Adipocyte (in vitro differentiated cells): ENCODE measurements around the gene ACSL5.

ENCODE experiments used
- DNase-seq: peaks from one replicate; pipeline ENCODE4 v3.0.0-alpha.2; 2015; ENCODE audit warnings: low read depth
- H3K27me3 ChIP-seq: replicated peaks from 2 replicates; pipeline ENCODE4 v1.7.0; 2013; ENCODE audit warnings: mild to moderate bottlenecking, low read length, moderate library complexity; ENCODE audit not compliant: control insufficient read depth, insufficient read depth
- H3K36me3 ChIP-seq: 2 replicates; pipeline ENCODE4 v1.7.0; 2013; ENCODE audit warnings: low read length, mild to moderate bottlenecking, moderate library complexity; ENCODE audit not compliant: control insufficient read depth, insufficient read depth, severe bottlenecking
- H3K4me1 ChIP-seq: 2 replicates; pipeline ENCODE4 v1.7.0; 2013; ENCODE audit warnings: mild to moderate bottlenecking, low read length, moderate library complexity; ENCODE audit not compliant: control insufficient read depth, insufficient read depth
- H3K4me3 ChIP-seq: 2 replicates; pipeline ENCODE4 v1.7.0; 2013; ENCODE audit warnings: mild to moderate bottlenecking, low read length, moderate library complexity
- H3K9ac ChIP-seq: 2 replicates; pipeline ENCODE4 v1.7.0; 2013; ENCODE audit warnings: mild to moderate bottlenecking, low read length, moderate library complexity
- H3K9me3 ChIP-seq: 2 replicates; pipeline ENCODE4 v1.7.0; 2013; ENCODE audit warnings: mild to moderate bottlenecking, low read length, moderate library complexity; ENCODE audit not compliant: control insufficient read depth

Gene ACSL5

GRCh38 chr10:112340601-112341000 is 33.3 kb upstream of the ACSL5 start:
- DNase-seq = no peak
- H3K4me3 ChIP-seq = no peak overlapping the region
- no peak overlapping the region for H3K9ac ChIP-seq
- no peaks in the 10 kb centered on the region for H3K27me3 ChIP-seq
- no peaks in the 10 kb centered on the region for H3K36me3 ChIP-seq
- no peaks in the 10 kb centered on the region for H3K9me3 ChIP-seq
- H3K4me1 ChIP-seq = no peaks in the 10 kb centered on the region

- Histone ChIP-seq H3K9ac (no peak overlapping the region), H3K27me3 (peaks cover 5% of the 10 kb centered on the region), H3K4me1 (no peaks in the 10 kb centered on the region), H3K9me3 (no peaks in the 10 kb centered on the region), H3K4me3 (no peak overlapping the region), H3K36me3 (no peaks in the 10 kb centered on the region)
- no peak for DNase-seq
Observed at GRCh38 chr10:112343056-112343806, 30.7 kb upstream of the ACSL5 start.

GRCh38 chr10:112344261-112344660 is 29.7 kb upstream of the ACSL5 start:
- no peaks in the 10 kb centered on the region for H3K9me3 ChIP-seq
- H3K4me1 ChIP-seq = no peaks in the 10 kb centered on the region
- no peak overlapping the region for H3K4me3 ChIP-seq
- H3K36me3 ChIP-seq = no peaks in the 10 kb centered on the region
- DNase-seq = no peak
- H3K9ac ChIP-seq = no peak overlapping the region
- peaks cover 5% of the 10 kb centered on the region for H3K27me3 ChIP-seq

- no peaks in the 10 kb centered on the region for H3K9me3 ChIP-seq
- H3K4me3 ChIP-seq = no peak overlapping the region
- peaks cover 5% of the 10 kb centered on the region for H3K27me3 ChIP-seq
- H3K9ac ChIP-seq = no peak overlapping the region
- DNase-seq = no peak
- no peaks in the 10 kb centered on the region for H3K36me3 ChIP-seq
- H3K4me1 ChIP-seq = no peaks in the 10 kb centered on the region
Observed at GRCh38 chr10:112345202-112345601, 28.7 kb upstream of the ACSL5 start.

- H3K4me1 ChIP-seq = no peaks in the 10 kb centered on the region
- peaks cover 5% of the 10 kb centered on the region for H3K27me3 ChIP-seq
- no peaks in the 10 kb centered on the region for H3K9me3 ChIP-seq
- no peak for DNase-seq
- no peak overlapping the region for H3K9ac ChIP-seq
- no peak overlapping the region for H3K4me3 ChIP-seq
- no peaks in the 10 kb centered on the region for H3K36me3 ChIP-seq
Observed at GRCh38 chr10:112345743-112346142, 28.2 kb upstream of the ACSL5 start.

GRCh38 chr10:112346774-112347173 is 27.1 kb upstream of the ACSL5 start:
- H3K9ac ChIP-seq = no peak overlapping the region
- H3K36me3 ChIP-seq = no peaks in the 10 kb centered on the region
- DNase-seq = no peak
- no peak overlapping the region for H3K4me3 ChIP-seq
- no peaks in the 10 kb centered on the region for H3K9me3 ChIP-seq
- H3K4me1 ChIP-seq = no peaks in the 10 kb centered on the region
- peaks cover 5% of the 10 kb centered on the region for H3K27me3 ChIP-seq

- H3K4me1 ChIP-seq = no peaks in the 10 kb centered on the region
- no peaks in the 10 kb centered on the region for H3K9me3 ChIP-seq
- H3K4me3 ChIP-seq = no peak overlapping the region
- peaks cover 5% of the 10 kb centered on the region for H3K27me3 ChIP-seq
- no peaks in the 10 kb centered on the region for H3K36me3 ChIP-seq
- no peak overlapping the region for H3K9ac ChIP-seq
- no peak for DNase-seq
Observed at GRCh38 chr10:112347709-112348671, 25.9 kb upstream of the ACSL5 start.

- no peaks in the 10 kb centered on the region for H3K4me1 ChIP-seq
- no peaks in the 10 kb centered on the region for H3K9me3 ChIP-seq
- no peaks in the 10 kb centered on the region for H3K36me3 ChIP-seq
- no peak for DNase-seq
- no peak overlapping the region for H3K9ac ChIP-seq
- H3K27me3 ChIP-seq = peaks cover 5% of the 10 kb centered on the region
- H3K4me3 ChIP-seq = no peak overlapping the region
Observed at GRCh38 chr10:112348759-112349158, 25.2 kb upstream of the ACSL5 start.

- Histone ChIP-seq H3K4me1 (no peaks in the 10 kb centered on the region), H3K9ac (no peak overlapping the region), H3K27me3 (peaks cover 5% of the 10 kb centered on the region), H3K36me3 (no peaks in the 10 kb centered on the region), H3K4me3 (no peak overlapping the region), H3K9me3 (no peaks in the 10 kb centered on the region)
- no peak for DNase-seq
Observed at GRCh38 chr10:112349521-112350085, 24.3 kb upstream of the ACSL5 start.

GRCh38 chr10:112351146-112351545 is 22.8 kb upstream of the ACSL5 start:
- Histone ChIP-seq H3K9ac (no peak overlapping the region), H3K4me3 (no peak overlapping the region), H3K27me3 (peaks cover 5% of the 10 kb centered on the region), H3K4me1 (no peaks in the 10 kb centered on the region), H3K9me3 (no peaks in the 10 kb centered on the region), H3K36me3 (no peaks in the 10 kb centered on the region)
- no peak for DNase-seq

- Histone ChIP-seq H3K9me3 (no peaks in the 10 kb centered on the region), H3K4me3 (no peak overlapping the region), H3K4me1 (no peaks in the 10 kb centered on the region), H3K9ac (no peak overlapping the region), H3K27me3 (peaks cover 3% of the 10 kb centered on the region), H3K36me3 (no peaks in the 10 kb centered on the region)
- DNase-seq = no peak
Observed at GRCh38 chr10:112352044-112352443, 21.9 kb upstream of the ACSL5 start.
